ENCODE measurements around the gene EFL1. TPM values are rescaled to one million over a fixed set of nuclear protein-coding genes. Genes with fewer than 3 reads are reported as not detected.

EFL1 gene
- total RNA-seq, 1 donor from 2014 or later = 17.3 TPM

DNA sequence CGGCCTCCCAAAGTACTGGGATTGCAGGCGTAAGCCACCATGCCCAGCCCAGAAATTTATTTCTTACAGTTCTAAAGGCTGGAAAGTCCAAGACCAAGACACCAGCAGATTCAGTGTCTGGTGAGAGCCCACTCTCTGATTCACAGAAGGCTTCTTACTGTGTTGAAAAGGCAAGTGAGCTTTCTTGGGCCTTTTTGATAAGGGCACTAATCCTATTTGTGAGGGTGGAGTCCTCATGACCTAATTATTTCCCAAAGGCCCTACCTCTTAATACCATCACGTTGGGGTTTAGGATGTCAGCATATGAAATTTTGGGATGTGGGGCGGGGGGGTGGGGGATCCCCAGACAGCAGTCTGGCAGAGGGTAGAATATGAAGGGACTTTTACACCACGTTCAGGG is 169.2 kb downstream of the EFL1 start:
- no peaks in the 10 kb centered on the region for H3K4me1 ChIP-seq
- no peak overlapping the region for H3K4me3 ChIP-seq
- no peaks in the 10 kb centered on the region for H3K27me3 ChIP-seq
- no peaks in the 10 kb centered on the region for H3K36me3 ChIP-seq
- TF ChIP-seq, protein P1, sequence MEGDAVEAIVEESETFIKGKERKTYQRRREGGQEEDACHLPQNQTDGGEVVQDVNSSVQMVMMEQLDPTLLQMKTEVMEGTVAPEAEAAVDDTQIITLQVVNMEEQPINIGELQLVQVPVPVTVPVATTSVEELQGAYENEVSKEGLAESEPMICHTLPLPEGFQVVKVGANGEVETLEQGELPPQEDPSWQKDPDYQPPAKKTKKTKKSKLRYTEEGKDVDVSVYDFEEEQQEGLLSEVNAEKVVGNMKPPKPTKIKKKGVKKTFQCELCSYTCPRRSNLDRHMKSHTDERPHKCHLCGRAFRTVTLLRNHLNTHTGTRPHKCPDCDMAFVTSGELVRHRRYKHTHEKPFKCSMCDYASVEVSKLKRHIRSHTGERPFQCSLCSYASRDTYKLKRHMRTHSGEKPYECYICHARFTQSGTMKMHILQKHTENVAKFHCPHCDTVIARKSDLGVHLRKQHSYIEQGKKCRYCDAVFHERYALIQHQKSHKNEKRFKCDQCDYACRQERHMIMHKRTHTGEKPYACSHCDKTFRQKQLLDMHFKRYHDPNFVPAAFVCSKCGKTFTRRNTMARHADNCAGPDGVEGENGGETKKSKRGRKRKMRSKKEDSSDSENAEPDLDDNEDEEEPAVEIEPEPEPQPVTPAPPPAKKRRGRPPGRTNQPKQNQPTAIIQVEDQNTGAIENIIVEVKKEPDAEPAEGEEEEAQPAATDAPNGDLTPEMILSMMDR (IDR thresholded peaks at IDR 0.05) = no peak
- no peaks in the 10 kb centered on the region for H3K9me3 ChIP-seq
- intact Hi-C loops (cut with DNase I) = no loop called here
- H3K27ac ChIP-seq = no peak overlapping the region
- DNase-seq (ENCODE audit: low spot score in 2 of 2) = no peak

DNA sequence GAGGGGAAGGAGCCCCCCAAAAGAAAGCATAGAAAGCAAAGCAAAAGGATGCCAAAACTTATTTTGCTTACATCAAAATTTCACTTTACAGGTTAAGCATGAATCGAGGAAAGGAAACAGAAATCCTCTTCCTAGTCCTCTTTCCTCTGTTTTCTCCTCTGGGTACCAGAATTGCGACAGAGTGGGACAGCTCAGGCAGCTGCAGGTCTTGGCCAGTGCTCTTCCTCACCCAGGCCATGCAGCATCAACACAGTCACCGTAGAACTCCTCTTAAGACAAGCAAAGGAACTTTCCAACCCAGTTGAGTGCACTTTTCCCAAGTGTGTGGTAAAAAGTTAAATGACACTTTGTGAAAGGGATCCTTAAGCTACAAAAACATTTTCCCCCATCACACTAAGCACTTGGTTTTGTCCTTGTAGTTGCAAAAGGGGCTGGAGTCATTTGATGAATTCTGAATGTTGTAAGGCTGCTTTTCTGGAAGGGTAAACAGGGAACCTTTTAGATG is 170.8 kb downstream of the EFL1 start:
- Histone ChIP-seq H3K9me3 (no peaks in the 10 kb centered on the region), H3K36me3 (no peaks in the 10 kb centered on the region), H3K4me1 (no peaks in the 10 kb centered on the region), H3K4me3 (no peak overlapping the region), H3K27ac (no peak overlapping the region), H3K27me3 (no peaks in the 10 kb centered on the region)
- no peak for DNase-seq (ENCODE audit: low spot score in 2 of 2)
- TF ChIP-seq, protein P1 (IDR thresholded peaks at IDR 0.05) = no peak
- intact Hi-C loops (cut with DNase I) = no loop called here

DNA sequence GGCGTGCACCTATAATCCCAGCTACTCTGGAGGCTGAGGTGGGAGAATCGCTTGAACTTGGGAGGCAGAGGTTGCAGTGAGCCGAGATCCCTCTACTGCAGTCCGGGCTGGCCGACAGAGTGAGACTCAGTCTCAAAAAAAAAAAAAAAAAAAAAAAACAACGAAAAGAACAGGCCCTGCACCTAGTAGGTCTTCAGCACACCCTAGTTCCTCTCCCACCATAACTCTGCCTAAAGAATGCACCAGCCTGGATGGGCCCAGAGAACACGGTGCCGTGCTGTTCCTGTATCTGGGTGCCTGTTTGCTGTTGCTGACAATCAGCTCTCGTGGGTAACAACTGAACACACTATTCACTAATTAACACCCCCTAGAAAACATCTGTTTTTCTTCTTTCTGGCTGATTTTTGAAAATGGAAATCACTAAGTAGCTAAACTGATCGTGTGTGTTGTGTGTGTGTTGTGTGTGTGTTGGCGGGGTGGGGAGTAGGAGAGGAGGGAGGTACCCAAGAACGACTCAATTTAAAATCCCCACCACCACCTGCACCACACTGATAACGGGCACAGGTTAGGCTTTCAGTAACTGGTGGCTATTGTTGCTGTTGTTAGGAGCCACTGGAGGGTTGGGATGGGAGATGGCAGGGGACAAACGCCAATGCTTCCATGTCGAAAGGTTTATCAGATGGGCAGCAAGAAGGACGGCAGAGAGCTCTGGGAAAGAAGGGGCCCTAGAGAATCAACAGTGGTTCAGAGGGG is 176.1 kb downstream of the EFL1 start:
- no peak for DNase-seq (ENCODE audit: low spot score in 2 of 2)
- Histone ChIP-seq H3K9me3 (no peaks in the 10 kb centered on the region), H3K27ac (no peak overlapping the region), H3K27me3 (no peaks in the 10 kb centered on the region), H3K4me1 (no peaks in the 10 kb centered on the region), H3K36me3 (no peaks in the 10 kb centered on the region), H3K4me3 (no peak overlapping the region)
- TF ChIP-seq, protein P1 (IDR thresholded peaks at IDR 0.05) = no peak
- intact Hi-C loops (cut with DNase I) = no loop called here

DNA sequence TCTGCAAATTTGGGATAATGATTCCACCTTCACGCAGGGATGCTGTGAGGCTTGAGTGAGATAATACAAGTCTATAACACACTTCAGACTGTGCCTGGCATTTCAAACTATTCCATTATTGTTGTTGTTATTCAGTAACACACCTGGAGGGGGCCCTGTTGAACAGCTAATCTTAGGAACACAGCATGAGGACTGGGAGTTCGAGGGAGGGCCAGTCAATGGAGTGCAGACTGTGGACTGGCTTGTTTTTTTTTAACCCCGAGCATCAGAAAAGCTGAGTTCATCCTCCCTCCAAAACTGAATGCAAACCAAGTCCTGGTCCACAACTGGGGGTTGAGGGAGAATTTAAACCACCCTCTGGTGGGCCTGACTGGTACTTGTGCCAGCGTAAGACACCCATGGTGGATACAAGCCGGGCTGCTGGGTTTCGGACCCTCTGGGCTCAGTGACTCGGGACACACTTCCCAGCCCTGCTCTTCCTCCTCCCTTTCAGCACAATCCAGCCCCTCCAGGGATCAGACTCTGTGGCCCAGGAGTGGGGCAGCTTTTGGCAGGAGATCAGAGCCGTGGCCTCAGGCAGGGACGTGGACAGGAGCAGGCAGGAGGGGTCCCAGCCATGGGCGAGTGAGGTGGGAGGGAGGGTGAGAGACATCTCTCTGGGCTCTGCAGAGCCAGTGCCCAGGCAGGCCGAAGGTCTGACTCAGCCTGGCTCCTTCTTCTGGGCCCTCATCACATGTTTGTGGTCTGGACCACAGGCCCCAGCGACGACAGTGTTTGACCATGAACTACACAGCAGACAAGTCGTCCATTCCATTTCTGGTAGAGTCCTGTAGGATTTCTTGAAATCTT is 180.4 kb downstream of the EFL1 start:
- H3K27me3 ChIP-seq = no peaks in the 10 kb centered on the region
- no peak overlapping the region for H3K27ac ChIP-seq
- H3K9me3 ChIP-seq = no peaks in the 10 kb centered on the region
- no peak overlapping the region for H3K4me3 ChIP-seq
- DNase-seq (ENCODE audit: low spot score in 2 of 2) = no peak
- TF ChIP-seq, protein P1 (IDR thresholded peaks at IDR 0.05) = no peak
- intact Hi-C loops (cut with DNase I) = no loop called here
- H3K36me3 ChIP-seq = no peaks in the 10 kb centered on the region
- H3K4me1 ChIP-seq = no peaks in the 10 kb centered on the region

DNA sequence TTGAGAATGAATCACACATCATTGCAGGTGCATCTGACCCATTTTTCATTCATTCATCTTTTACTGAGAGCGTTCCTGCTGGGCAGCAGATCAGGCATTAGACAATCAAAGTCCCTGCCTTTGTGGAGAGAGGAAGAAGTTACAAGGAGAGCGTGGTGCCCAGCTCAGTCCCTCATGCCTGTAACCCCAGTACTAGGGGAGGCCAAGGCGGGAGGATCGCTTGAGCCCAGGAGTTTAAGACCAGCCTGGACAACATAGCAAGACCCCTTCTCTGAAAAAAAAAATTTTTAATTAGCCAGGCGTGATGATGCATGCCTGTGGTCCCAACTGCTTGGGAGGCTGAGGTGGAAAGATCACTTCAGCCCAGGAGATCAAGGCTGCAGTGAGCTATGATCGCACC is 181.8 kb downstream of the EFL1 start:
- Histone ChIP-seq H3K27me3 (no peaks in the 10 kb centered on the region), H3K4me1 (no peaks in the 10 kb centered on the region), H3K27ac (no peak overlapping the region), H3K4me3 (no peak overlapping the region), H3K9me3 (no peaks in the 10 kb centered on the region), H3K36me3 (no peaks in the 10 kb centered on the region)
- intact Hi-C loops (cut with DNase I) = no loop called here
- TF ChIP-seq, protein P1 (IDR thresholded peaks at IDR 0.05) = no peak
- no peak for DNase-seq (ENCODE audit: low spot score in 2 of 2)

Other genes with a start within 250 kb of the EFL1 start
- 9.0 TPM for gene MEX3B, start 216.7 kb downstream of the EFL1 start, total RNA-seq
- gene SAXO2, start 84 bp upstream of the EFL1 start, total RNA-seq = not detected
- gene GOLGA6L10, start 86.7 kb upstream of the EFL1 start, total RNA-seq = 1.5 TPM
- gene GOLGA6L9, start 167.1 kb upstream of the EFL1 start, total RNA-seq = 1.5 TPM